ENCODE data around the gene ADORA2B.
"Not testable (repeated sequence)": the region's sequence is repeated elsewhere in the genome, so short reads cannot be mapped to it uniquely, and the experiment has no call there.

Gene ADORA2B

GRCh38 chr17:15957206-15957605 is 12.3 kb downstream of the ADORA2B start:
- no peak for DNase-seq

- no peak for DNase-seq
Observed at GRCh38 chr17:15957608-15958307, 12.8 kb downstream of the ADORA2B start.

- no peak for DNase-seq
Observed at GRCh38 chr17:15958484-15958854, 13.5 kb downstream of the ADORA2B start.

GRCh38 chr17:15963670-15964110 is 18.8 kb downstream of the ADORA2B start:
- no peak for DNase-seq

- DNase-seq: no peak
Observed at GRCh38 chr17:15965528-15965927, 20.6 kb downstream of the ADORA2B start.

- DNase-seq: no peak
Observed at GRCh38 chr17:15966183-15966878, 21.4 kb downstream of the ADORA2B start.

- no peak for DNase-seq
Observed at GRCh38 chr17:15966879-15967248, 21.9 kb downstream of the ADORA2B start.

GRCh38 chr17:15967706-15968399 is 22.9 kb downstream of the ADORA2B start:
- DNase-seq: no peak

- no peak for DNase-seq
Observed at GRCh38 chr17:15969463-15969862, 24.5 kb downstream of the ADORA2B start.

GRCh38 chr17:15970500-15970899 is 25.6 kb downstream of the ADORA2B start:
- no peak for DNase-seq

GRCh38 chr17:15971098-15971678 is 26.3 kb downstream of the ADORA2B start:
- DNase-seq: no peak

GRCh38 chr17:15971882-15972281 is 27.0 kb downstream of the ADORA2B start:
- DNase-seq: no peak

GRCh38 chr17:15972497-15972951 is 27.6 kb downstream of the ADORA2B start:
- no peak for DNase-seq

- no peak for DNase-seq
Observed at GRCh38 chr17:15973016-15973415, 28.1 kb downstream of the ADORA2B start.

- DNase-seq: no peak
Observed at GRCh38 chr17:15973834-15974233, 28.9 kb downstream of the ADORA2B start.

- no peak for DNase-seq
Observed at GRCh38 chr17:15977894-15978293, 33.0 kb downstream of the ADORA2B start.

GRCh38 chr17:15978606-15979005 is 33.7 kb downstream of the ADORA2B start:
- no peak for DNase-seq

GRCh38 chr17:15979013-15979412 is 34.1 kb downstream of the ADORA2B start:
- DNase-seq: not testable (repeated sequence)

- no peak for DNase-seq
Observed at GRCh38 chr17:15981208-15981607, 36.3 kb downstream of the ADORA2B start.

GRCh38 chr17:15981646-15982580 is 37.0 kb downstream of the ADORA2B start:
- DNase-seq: no peak

GRCh38 chr17:15996322-15996721 is 51.4 kb downstream of the ADORA2B start:
- no peak for DNase-seq

GRCh38 chr17:15998031-15998562 is 53.2 kb downstream of the ADORA2B start:
- DNase-seq: no peak

All from CD4-positive, alpha-beta T cell treated with Interferon gamma for 1 hour (primary cell).